Measurements from ENCODE around the gene PAPSS1. TPM values are rescaled to one million over a fixed set of nuclear protein-coding genes. Genes with fewer than 3 reads are reported as not detected.

PAPSS1 gene
- total RNA-seq, 1 donor from 2014 or later, result 68.2 TPM

DNA sequence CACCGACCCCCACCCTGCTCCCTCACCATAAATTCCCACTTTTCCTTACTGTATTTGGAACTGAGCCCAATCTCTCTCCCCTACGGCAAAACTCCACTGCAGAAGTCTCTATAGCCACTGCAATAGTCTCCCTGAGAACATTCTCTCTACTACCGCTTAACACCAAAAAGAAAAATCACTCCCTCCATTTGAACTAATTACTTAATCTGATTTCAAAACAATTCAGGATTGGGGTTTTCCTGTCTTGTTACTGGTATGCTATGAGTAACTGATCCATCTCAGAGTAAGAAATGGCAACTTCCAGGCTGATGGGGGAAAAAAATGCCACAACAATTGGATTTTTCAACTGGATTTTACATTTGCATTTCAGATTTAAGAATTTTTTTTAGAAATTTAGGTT is 5.8 kb downstream of the PAPSS1 start:
- no peak for DNase-seq
- TF ChIP-seq, protein P1, sequence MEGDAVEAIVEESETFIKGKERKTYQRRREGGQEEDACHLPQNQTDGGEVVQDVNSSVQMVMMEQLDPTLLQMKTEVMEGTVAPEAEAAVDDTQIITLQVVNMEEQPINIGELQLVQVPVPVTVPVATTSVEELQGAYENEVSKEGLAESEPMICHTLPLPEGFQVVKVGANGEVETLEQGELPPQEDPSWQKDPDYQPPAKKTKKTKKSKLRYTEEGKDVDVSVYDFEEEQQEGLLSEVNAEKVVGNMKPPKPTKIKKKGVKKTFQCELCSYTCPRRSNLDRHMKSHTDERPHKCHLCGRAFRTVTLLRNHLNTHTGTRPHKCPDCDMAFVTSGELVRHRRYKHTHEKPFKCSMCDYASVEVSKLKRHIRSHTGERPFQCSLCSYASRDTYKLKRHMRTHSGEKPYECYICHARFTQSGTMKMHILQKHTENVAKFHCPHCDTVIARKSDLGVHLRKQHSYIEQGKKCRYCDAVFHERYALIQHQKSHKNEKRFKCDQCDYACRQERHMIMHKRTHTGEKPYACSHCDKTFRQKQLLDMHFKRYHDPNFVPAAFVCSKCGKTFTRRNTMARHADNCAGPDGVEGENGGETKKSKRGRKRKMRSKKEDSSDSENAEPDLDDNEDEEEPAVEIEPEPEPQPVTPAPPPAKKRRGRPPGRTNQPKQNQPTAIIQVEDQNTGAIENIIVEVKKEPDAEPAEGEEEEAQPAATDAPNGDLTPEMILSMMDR (IDR thresholded peaks at IDR 0.05), result no peak
- no peak overlapping the region for H3K4me3 ChIP-seq
- intact Hi-C loops (cut with DNase I), result no loop called here
- no peak overlapping the region for H3K27ac ChIP-seq
- ATAC-seq, result no peak
- H3K36me3 ChIP-seq, result peaks cover 3% of the 10 kb centered on the region
- no peaks in the 10 kb centered on the region for H3K9me3 ChIP-seq
- H3K4me1 ChIP-seq, result peaks cover 21% of the 10 kb centered on the region
- no peaks in the 10 kb centered on the region for H3K27me3 ChIP-seq (ENCODE audit: low read depth)

DNA sequence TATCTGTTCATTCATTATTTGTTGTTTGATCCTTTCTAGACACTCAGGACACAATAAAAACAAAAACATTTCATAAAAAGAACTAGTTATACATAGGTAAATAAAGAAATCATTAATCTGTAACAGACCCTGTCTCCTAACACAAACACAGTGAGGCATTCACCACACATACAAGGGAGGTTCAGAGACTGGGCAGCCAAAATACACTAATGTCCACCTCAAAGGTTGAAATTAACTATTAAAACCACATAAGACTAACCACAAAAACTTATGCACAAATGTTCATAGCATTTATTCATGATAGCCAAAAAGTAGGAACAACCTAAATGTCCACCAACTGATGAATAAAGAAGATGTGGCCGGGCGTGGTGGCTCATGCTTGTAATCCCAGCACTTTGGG is 7.8 kb downstream of the PAPSS1 start:
- ATAC-seq, result no peak
- intact Hi-C loops (cut with DNase I), result no loop called here
- H3K9me3 ChIP-seq, result peaks cover 2% of the 10 kb centered on the region
- DNase-seq, result no peak
- TF ChIP-seq, protein P1 (IDR thresholded peaks at IDR 0.05), result no peak
- no peak overlapping the region for H3K4me3 ChIP-seq
- H3K4me1 ChIP-seq, result peaks cover 8% of the 10 kb centered on the region
- no peak overlapping the region for H3K27ac ChIP-seq
- peaks cover 3% of the 10 kb centered on the region for H3K36me3 ChIP-seq
- no peaks in the 10 kb centered on the region for H3K27me3 ChIP-seq (ENCODE audit: low read depth)

DNA sequence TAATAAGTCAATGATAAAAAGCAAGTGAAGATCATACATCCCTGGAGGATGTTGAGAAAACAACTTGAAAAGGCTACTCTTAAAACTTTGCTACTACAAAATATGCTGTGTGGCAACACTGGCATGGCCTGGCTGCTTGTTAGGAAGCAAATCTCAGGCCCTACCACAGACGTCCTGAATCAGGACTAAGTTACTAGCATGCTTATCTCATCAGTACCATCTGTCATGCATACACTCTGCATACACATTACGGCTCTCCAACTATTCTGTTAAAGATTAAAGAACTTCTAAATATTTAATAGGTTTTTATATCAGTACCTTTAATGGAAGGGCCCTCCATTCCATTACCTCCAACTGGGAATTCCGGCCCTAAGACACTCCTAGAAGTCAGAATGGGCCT is 8.2 kb downstream of the PAPSS1 start:
- Histone ChIP-seq H3K4me1 (peaks cover 8% of the 10 kb centered on the region), H3K27ac (no peak overlapping the region), H3K36me3 (peaks cover 3% of the 10 kb centered on the region), H3K4me3 (no peak overlapping the region), H3K9me3 (peaks cover 6% of the 10 kb centered on the region), H3K27me3 (ENCODE audit: low read depth) (no peaks in the 10 kb centered on the region)
- ATAC-seq (no peak), DNase-seq (no peak)
- intact Hi-C loops (cut with DNase I), result no loop called here
- TF ChIP-seq, protein P1 (IDR thresholded peaks at IDR 0.05), result no peak

DNA sequence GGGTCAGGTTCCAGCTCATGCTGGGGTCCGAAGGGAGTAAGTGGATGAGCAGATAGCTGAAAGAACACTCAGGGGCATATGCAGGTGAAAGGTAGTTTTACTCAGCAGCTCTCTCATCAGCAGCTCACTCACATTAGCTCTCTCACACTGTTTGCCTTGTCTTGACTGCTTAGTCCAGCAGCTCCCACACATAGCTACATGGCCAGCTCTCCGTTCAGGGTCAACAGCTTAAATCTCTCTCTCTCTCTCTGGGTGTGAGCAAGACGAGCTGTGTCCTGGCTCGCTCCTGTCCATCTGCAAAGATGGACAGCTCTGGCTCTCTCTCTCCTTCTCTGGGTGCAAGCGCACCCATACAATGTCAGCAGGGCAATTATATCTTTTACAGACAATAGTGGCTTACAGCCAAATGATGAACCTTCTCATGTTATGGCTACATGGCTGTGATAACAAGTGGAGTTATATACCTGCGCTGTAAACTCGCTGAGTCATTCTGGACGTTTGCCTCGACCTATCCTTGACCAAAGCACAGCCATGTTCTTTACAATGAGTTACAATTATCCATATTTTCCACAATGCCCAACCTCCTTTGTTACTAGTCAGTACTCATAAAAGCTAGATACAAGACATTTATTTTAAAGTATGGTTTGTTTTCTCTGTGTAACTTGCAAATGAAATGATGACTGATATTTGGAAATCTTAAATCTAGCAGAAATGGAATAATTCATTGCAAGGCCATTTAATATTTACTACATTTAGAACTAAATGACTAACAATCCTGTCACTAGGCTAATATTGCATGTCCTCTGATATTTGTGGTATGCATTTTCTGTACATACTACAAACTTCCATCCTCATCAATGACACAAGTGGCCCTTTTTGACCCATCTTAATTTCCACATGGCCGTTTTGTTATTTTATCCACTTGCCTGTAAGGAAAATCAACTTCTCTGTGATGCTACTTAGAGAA is 9.3 kb downstream of the PAPSS1 start:
- Histone ChIP-seq H3K27ac (no peak overlapping the region), H3K36me3 (peaks cover 3% of the 10 kb centered on the region), H3K4me3 (no peak overlapping the region), H3K9me3 (peaks cover 17% of the 10 kb centered on the region), H3K27me3 (ENCODE audit: low read depth) (no peaks in the 10 kb centered on the region), H3K4me1 (peaks cover 8% of the 10 kb centered on the region)
- no peak for ATAC-seq
- TF ChIP-seq, protein P1 (IDR thresholded peaks at IDR 0.05), result no peak
- intact Hi-C loops (cut with DNase I), result no loop called here
- no peak for DNase-seq

DNA sequence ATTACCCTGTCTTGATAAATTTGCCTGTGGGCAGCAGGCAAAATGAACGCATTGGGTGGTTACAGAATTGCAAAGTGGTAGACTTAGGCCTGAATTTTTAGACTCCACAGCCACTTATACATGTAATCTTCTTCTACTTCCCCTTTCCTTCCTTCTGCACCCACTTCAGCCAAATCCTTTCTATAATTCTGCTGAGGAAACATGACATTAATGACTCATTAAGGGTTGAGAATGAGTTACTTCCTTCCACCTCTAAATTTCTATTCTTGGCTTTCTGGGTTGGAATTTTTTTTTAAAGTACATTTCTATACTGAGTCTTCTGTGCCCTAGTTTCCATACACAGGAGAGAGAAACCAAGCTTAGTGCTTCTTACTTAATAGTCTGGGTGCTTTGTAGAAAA is 10.1 kb downstream of the PAPSS1 start:
- ATAC-seq (peak; percentile 60 to 62), DNase-seq (no peak)
- Histone ChIP-seq H3K27ac (no peak overlapping the region), H3K36me3 (no peaks in the 10 kb centered on the region), H3K4me3 (no peak overlapping the region), H3K4me1 (peaks cover 8% of the 10 kb centered on the region), H3K27me3 (ENCODE audit: low read depth) (no peaks in the 10 kb centered on the region), H3K9me3 (peaks cover 25% of the 10 kb centered on the region)
- TF ChIP-seq, protein P1 (IDR thresholded peaks at IDR 0.05), result no peak
- intact Hi-C loops (cut with DNase I), result no loop called here
